PC-3 (cell line): ENCODE measurements around the gene IQCN.

Experiments used
- CTCF ChIP-seq: fragments of 300-600 bp; sonication (generic); conservative IDR thresholded peaks from 2 replicates; pipeline ENCODE4 v1.5.1; 2017; ENCODE audit warnings: antibody characterized with exemption, low read depth, mild to moderate bottlenecking, low read length
- EZH2 ChIP-seq: fragments of 300-600 bp; sonication (generic); IDR thresholded peaks from one replicate; pipeline ENCODE4 v1.6.1; 2017; ENCODE audit warnings: antibody characterized with exemption, mild to moderate bottlenecking, low read length; ENCODE audit not compliant: unreplicated experiment

GRCh38 chr19:18257503-18258470 lies 16.5 kb downstream of the IQCN start:
- TF ChIP-seq CTCF = no peak
- TF ChIP-seq EZH2 = no peak
